PC-3 (cell line): Measurements from ENCODE around the gene ZFYVE28. TPM values are rescaled to one million over a fixed set of nuclear protein-coding genes. Genes with fewer than 3 reads are reported as not detected.

Source experiments
- ATAC-seq: fragments of 200-7000 bp; cut with Tn5 transposase; 2 replicates; pipeline ENCODE4 v1.9.1; 2020; ENCODE audit warnings: mild to moderate bottlenecking, moderate library complexity
- BruUV-seq: library from RNA; stranded (reverse); fragments of 400-500 nt; replicated peaks from 2 replicates; lab custom pipeline; 2021; lab: Mats Ljungman, UMichigan
- CTCF ChIA-PET: fragments of 300-600 bp; sonication (Branson Sonifier 250); formaldehyde crosslinking; loops from one replicate; lab custom pipeline; 2022; ENCODE audit warnings: antibody characterized with exemption; lab: Charles Lee
- POLR2A ChIA-PET: fragments of 300-600 bp; sonication (Branson Sonifier 250); formaldehyde crosslinking; loops from one replicate; lab custom pipeline; 2022; ENCODE audit warnings: antibody characterized with exemption; ENCODE audit not compliant: unreplicated experiment; lab: Charles Lee
- DNase-seq: peaks from one replicate; pipeline ENCODE4 v3.0.0-alpha.2; 2015
- H2AFZ ChIP-seq: fragments of 300-600 bp; sonication (generic); 2 replicates; pipeline ENCODE4 v1.6.0; 2016; ENCODE audit warnings: antibody characterized with exemption, low read length
- H3F3A ChIP-seq: fragments of 300-600 bp; sonication (generic); one replicate; pipeline ENCODE4 v1.6.0; 2017; ENCODE audit warnings: antibody characterized with exemption, low read length, control low read depth, mild to moderate bottlenecking; ENCODE audit not compliant: unreplicated experiment
- H3K27ac ChIP-seq: fragments of 300-600 bp; sonication (generic); 2 replicates; pipeline ENCODE4 v1.5.1; 2016; ENCODE audit warnings: mild to moderate bottlenecking, low read length
- H3K27me3 ChIP-seq: fragments of 300-600 bp; sonication (generic); 2 replicates; pipeline ENCODE4 v1.6.1; 2016; ENCODE audit warnings: low read length, mixed read lengths
- H3K36me3 ChIP-seq: fragments of 300-600 bp; sonication (generic); 2 replicates; pipeline ENCODE4 v1.6.1; 2016; ENCODE audit warnings: low read depth, mixed run types, low read length, mixed read lengths
- H3K4me1 ChIP-seq: fragments of 300-600 bp; sonication (generic); 2 replicates; pipeline ENCODE4 v1.5.1; 2016; ENCODE audit warnings: low read length; ENCODE audit not compliant: insufficient read depth
- H3K4me2 ChIP-seq: fragments of 300-600 bp; sonication (generic); 2 replicates; pipeline ENCODE4 v1.6.0; 2016; ENCODE audit warnings: low read length
- H3K4me3 ChIP-seq: fragments of 300-600 bp; sonication (generic); 2 replicates; pipeline ENCODE4 v1.5.1; 2016; ENCODE audit warnings: mild to moderate bottlenecking, low read length, mixed read lengths
- H3K79me2 ChIP-seq: fragments of 300-600 bp; sonication (generic); 2 replicates; pipeline ENCODE4 v1.6.1; 2017; ENCODE audit warnings: low read length, mixed read lengths
- H3K9ac ChIP-seq: fragments of 300-600 bp; sonication (generic); 2 replicates; pipeline ENCODE4 v1.6.0; 2016; ENCODE audit warnings: mild to moderate bottlenecking, low read length
- H3K9me2 ChIP-seq: fragments of 300-600 bp; sonication (generic); replicated peaks from 2 replicates; pipeline ENCODE4 v1.6.1; 2016; ENCODE audit warnings: mixed run types, low read length, mixed read lengths
- H3K9me3 ChIP-seq: fragments of 300-600 bp; sonication (generic); 2 replicates; pipeline ENCODE4 v1.6.1; 2016; ENCODE audit warnings: low read length, mixed read lengths
- H4K20me1 ChIP-seq: fragments of 300-600 bp; sonication (generic); 2 replicates; pipeline ENCODE4 v1.6.1; 2016; ENCODE audit warnings: low read length, mixed read lengths
- CTCF ChIP-seq: fragments of 300-600 bp; sonication (generic); conservative IDR thresholded peaks from 2 replicates; pipeline ENCODE4 v1.5.1; 2017; ENCODE audit warnings: antibody characterized with exemption, low read depth, mild to moderate bottlenecking, low read length
- EZH2 ChIP-seq: fragments of 300-600 bp; sonication (generic); IDR thresholded peaks from one replicate; pipeline ENCODE4 v1.6.1; 2017; ENCODE audit warnings: antibody characterized with exemption, mild to moderate bottlenecking, low read length; ENCODE audit not compliant: unreplicated experiment
- EZH2phosphoT487 ChIP-seq: fragments of 300-600 bp; sonication (generic); IDR thresholded peaks from 2 replicates; pipeline ENCODE4 v1.6.1; 2018; ENCODE audit warnings: mild to moderate bottlenecking, antibody characterized with exemption, low read length, borderline replicate concordance
- intact Hi-C: fragments of 100-400 bp; cut with micrococcal nuclease; formaldehyde crosslinking; loops from 2 replicates; pipeline ENCODE4 v1.9.0; 2023
- total RNA-seq: library from RNA; depleted of rRNA; stranded (reverse); fragments of >200 nt; gene quantifications from 2 replicates; pipeline ENCODE4 v1.2.3, GENCODE V29; 2014

The ZFYVE28 gene
- total RNA-seq, 1 experiment from 2014 or later: 8.0 TPM

GRCh38 chr4:2241410-2242353 lies 176.8 kb downstream of the ZFYVE28 start, which contains the start of the genes HAUS3 and POLN:
TSS of gene HAUS3 (minus strand) at chr4:2242121. CDS start at chr4:2240946, 1,175 bp downstream.
TSS of gene POLN (minus strand) at chr4:2242121. CDS start at chr4:2229231, 12,890 bp downstream.
- peaks cover 16% of the 10 kb centered on the region for H4K20me1 ChIP-seq
- no peaks in the 10 kb centered on the region for H3F3A ChIP-seq
- TF ChIP-seq EZH2 (no peak), CTCF (no peak), EZH2phosphoT487 (no peak)
- no peaks in the 10 kb centered on the region for H3K9me3 ChIP-seq
- intact Hi-C loops: no loop called here
- H3K27ac ChIP-seq: 0 out of 2 replicates have a peak within 1 kb of the TSS, but pooled peaks have one; percentile 11
- DNase-seq: peak; percentile 95
- no peaks in the 10 kb centered on the region for H3K27me3 ChIP-seq
- H3K4me2 ChIP-seq: peak within 1 kb of the TSS; percentile 99
- H2AFZ ChIP-seq: peak within 1 kb of the TSS; percentile 77
- peak within 1 kb of the TSS; percentile 93 for H3K9ac ChIP-seq
- CTCF ChIA-PET: interaction anchor here (0.6 kb wide), 1 partner anchor 757 kb away, joined by 4 read pairs; no protein-coding TSS in a partner anchor
- H3K4me3 ChIP-seq: peak within 1 kb of the TSS; percentile 92
- peaks cover 49% of the 10 kb centered on the region for H3K79me2 ChIP-seq
- no peaks in the 10 kb centered on the region for H3K36me3 ChIP-seq
- POLR2A ChIA-PET: interaction anchor here (0.6 kb wide), 3 partner anchors 177 to 555 kb away, joined by 4 to 6 read pairs (median 4); partner anchors contain the start of genes CFAP99 and RNF4
- ATAC-seq: peak; percentile 92
- no peaks in the 10 kb centered on the region for H3K9me2 ChIP-seq
- BruUV-seq: no TSS peak
- H3K4me1 ChIP-seq: peaks cover 20% of the 10 kb centered on the region; the same call in 1 of the 2 replicates

DNA sequence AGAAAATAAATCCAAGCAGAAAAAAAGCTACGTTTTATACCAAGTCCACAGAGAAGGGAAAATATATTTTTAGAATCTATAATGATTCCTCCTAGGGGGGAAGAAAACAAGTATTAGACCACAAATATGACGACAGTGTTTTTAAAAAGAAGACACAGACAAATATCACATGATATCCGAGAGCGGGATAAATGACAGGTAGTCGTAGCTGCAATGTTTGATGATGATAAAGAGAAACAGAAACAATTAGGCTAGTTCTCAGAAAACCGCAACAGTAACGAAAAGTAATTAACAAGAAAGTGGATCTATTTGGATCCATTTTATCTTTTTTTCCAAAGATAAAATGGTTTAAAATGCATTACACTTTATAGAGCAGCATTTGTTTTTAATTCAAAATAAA lies 177.4 kb downstream of the ZFYVE28 start:
- H3K36me3 ChIP-seq: no peaks in the 10 kb centered on the region; the same call in 1 of the 2 replicates
- H3K4me2 ChIP-seq: peak overlapping the region; percentile 99
- no peaks in the 10 kb centered on the region for H3K9me2 ChIP-seq
- no peaks in the 10 kb centered on the region for H3K27me3 ChIP-seq
- TF ChIP-seq EZH2phosphoT487: no peak
- no peak for TF ChIP-seq CTCF
- no peak for TF ChIP-seq EZH2
- H3F3A ChIP-seq: no peaks in the 10 kb centered on the region
- ATAC-seq (no peak), DNase-seq (no peak)
- H3K27ac ChIP-seq: no peak overlapping the region
- intact Hi-C loops: no loop called here
- peak overlapping the region; percentile 93 for H3K9ac ChIP-seq
- ChIA-PET CTCF (no interaction called here), POLR2A (no interaction called here)
- H3K4me1 ChIP-seq: peaks cover 20% of the 10 kb centered on the region; the same call in 1 of the 2 replicates
- H3K4me3 ChIP-seq: peak overlapping the region; percentile 92
- peak overlapping the region; percentile 77; the same call in 1 of the 2 replicates for H2AFZ ChIP-seq
- H3K79me2 ChIP-seq: peaks cover 51% of the 10 kb centered on the region
- H3K9me3 ChIP-seq: no peaks in the 10 kb centered on the region
- peaks cover 16% of the 10 kb centered on the region for H4K20me1 ChIP-seq
- BruUV-seq: no TSS peak
